HCT116 (cell line): ENCODE results near the gene HOXA13. TPM values are rescaled to one million over a fixed set of nuclear protein-coding genes. Genes with fewer than 3 reads are reported as not detected.

Experiments
- ATAC-seq: fragments of 200-7000 bp; cut with Tn5 transposase; 2 replicates; pipeline ENCODE4 v1.9.1; 2020; ENCODE audit warnings: mild to moderate bottlenecking, moderate library complexity
- BruUV-seq: library from RNA; stranded (reverse); fragments of 400-500 nt; replicated peaks from 2 replicates; lab custom pipeline; 2021; lab: Mats Ljungman, UMichigan
- CTCF ChIA-PET: fragments of 300-600 bp; sonication (Branson Sonifier 250); formaldehyde crosslinking; loops from one replicate; lab custom pipeline; 2021; ENCODE audit warnings: antibody characterized with exemption; lab: Charles Lee
- POLR2A ChIA-PET: fragments of 300-600, 350-600 bp; sonication (Branson Sonifier 250); formaldehyde crosslinking; loops from one replicate; lab custom pipeline; 2021; ENCODE audit warnings: antibody characterized with exemption; lab: Charles Lee
- RAD21 ChIA-PET, 2 experiments: fragments of 300-600 bp; sonication (Branson Sonifier 250); formaldehyde crosslinking; loops; one replicate each; lab custom pipeline; 2023; ENCODE audit warnings: low total read pairs in 2 of 2; ENCODE audit not compliant: uncharacterized antibody in 2 of 2, unreplicated experiment in 2 of 2, low non-redundant PET in 1 of 2; lab: Charles Lee
- DNase-seq: peaks from one replicate; pipeline ENCODE4 v3.0.0-alpha.2; 2010; ENCODE audit warnings: low read depth, low spot score
- H2AFZ ChIP-seq: fragments of 200-600 bp; shearing (Covaris generic), sonication (generic); 2 replicates; pipeline ENCODE4 v1.6.1; 2017; ENCODE audit warnings: low read depth, mixed run types, mixed read lengths, antibody characterized with exemption, low read length; ENCODE audit not compliant: poor library complexity, severe bottlenecking
- H3K27ac ChIP-seq: 2 replicates; pipeline ENCODE4 v1.5.1; 2012; ENCODE audit warnings: low read depth, low read length
- H3K27me3 ChIP-seq: fragments of 200-600 bp; sonication (generic); 2 replicates; pipeline ENCODE4 v1.6.1; 2016; ENCODE audit warnings: mixed run types, low read length, mixed read lengths; ENCODE audit not compliant: insufficient read depth
- H3K36me3 ChIP-seq, 2 experiments: fragments of 200-500 bp in 1 of 2; fragments of 200-600 bp in 1 of 2; sonication (Bioruptor generic) in 1 of 2; sonication (generic) in 1 of 2; 2 replicates each; pipeline versions ENCODE4 v1.5.1 to v1.6.1; 2014 to 2016; ENCODE audit warnings: low read length in 2 of 2, inconsistent platforms in 1 of 2, mixed read lengths in 1 of 2, mixed run types in 1 of 2; ENCODE audit not compliant: insufficient read depth in 2 of 2, control insufficient read depth in 1 of 2
- H3K4me1 ChIP-seq, 2 experiments: fragments of 200-600 bp in 1 of 2; sonication (generic) in 1 of 2; 2 replicates each; pipeline versions ENCODE4 v1.5.1 to v1.6.1; 2012 to 2017; ENCODE audit warnings: low read length in 2 of 2, inconsistent platforms in 1 of 2, mild to moderate bottlenecking in 1 of 2, mixed read lengths in 1 of 2, mixed run types in 1 of 2, moderate library complexity in 1 of 2; ENCODE audit not compliant: insufficient read depth in 2 of 2, control insufficient read depth in 1 of 2
- H3K4me2 ChIP-seq: fragments of 200-600 bp; sonication (generic); 2 replicates; pipeline ENCODE4 v1.6.1; 2017; ENCODE audit warnings: mixed run types, low read length, mixed read lengths
- H3K4me3 ChIP-seq, 2 experiments: fragments of 200-600 bp in 1 of 2; sonication (generic) in 1 of 2; replicated peaks in 1 of 2; 2 replicates each; pipeline ENCODE4 v1.5.1; 2011 to 2016; ENCODE audit warnings: low read length in 2 of 2, control low read depth in 1 of 2, low read depth in 1 of 2, mild to moderate bottlenecking in 1 of 2, mixed read lengths in 1 of 2, mixed run types in 1 of 2
- H3K79me2 ChIP-seq: fragments of 200-600 bp; sonication (generic); 2 replicates; pipeline ENCODE4 v1.6.1; 2017; ENCODE audit warnings: mild to moderate bottlenecking, mixed run types, low read length, moderate library complexity, mixed read lengths; ENCODE audit not compliant: insufficient read depth
- H3K9ac ChIP-seq: fragments of 200-600 bp; sonication (generic); 2 replicates; pipeline ENCODE4 v1.6.1; 2016; ENCODE audit warnings: low read length, mixed read lengths
- H3K9me2 ChIP-seq: fragments of 200-600 bp; sonication (generic), shearing (Covaris generic); 2 replicates; pipeline ENCODE4 v1.6.1; 2017; ENCODE audit warnings: mixed run types, mild to moderate bottlenecking, moderate library complexity; ENCODE audit not compliant: insufficient read depth
- H3K9me3 ChIP-seq, 2 experiments: fragments of 200-500 bp in 1 of 2; fragments of 200-600 bp in 1 of 2; sonication (Bioruptor generic) in 1 of 2; sonication (generic) in 1 of 2; 2 replicates each; pipeline ENCODE4 v1.6.1; 2014 to 2017; ENCODE audit warnings: low read length in 2 of 2, mixed read lengths in 2 of 2, inconsistent platforms in 1 of 2, low read depth in 1 of 2, mild to moderate bottlenecking in 1 of 2, mixed run types in 1 of 2, moderate library complexity in 1 of 2; ENCODE audit not compliant: control insufficient read depth in 1 of 2, insufficient read depth in 1 of 2
- H4K20me1 ChIP-seq: fragments of 200-600 bp; sonication (generic), shearing (Covaris generic); 2 replicates; pipeline ENCODE4 v1.6.1; 2017; ENCODE audit warnings: mixed run types, mild to moderate bottlenecking, moderate library complexity; ENCODE audit not compliant: insufficient read depth
- CEBPB ChIP-seq: IDR thresholded peaks from 2 replicates; pipeline ENCODE4 v1.6.1; 2012; ENCODE audit warnings: low read depth
- EGR1 ChIP-seq: IDR thresholded peaks from 2 replicates; pipeline ENCODE4 v1.6.1; 2012; ENCODE audit warnings: low read depth
- FOSL1 ChIP-seq: IDR thresholded peaks from 2 replicates; pipeline ENCODE4 v1.6.1; 2012; ENCODE audit warnings: low read depth
- JUND ChIP-seq: IDR thresholded peaks from 2 replicates; pipeline ENCODE4 v1.6.1; 2012
- POLR2A ChIP-seq: IDR thresholded peaks from 2 replicates; pipeline ENCODE4 v1.7.0; 2011; ENCODE audit warnings: borderline replicate concordance; ENCODE audit not compliant: insufficient read depth, insufficient read length; ENCODE audit errors: extremely low read depth
- YY1 ChIP-seq: IDR thresholded peaks from 2 replicates; pipeline ENCODE4 v1.6.1; 2011; ENCODE audit warnings: low read length, low read depth, moderate library complexity, mild to moderate bottlenecking; ENCODE audit not compliant: insufficient replicate concordance; ENCODE audit errors: extremely low read depth
- intact Hi-C: fragments of 100-400 bp; cut with micrococcal nuclease; formaldehyde crosslinking; loops from 2 replicates; pipeline ENCODE4 v1.10.0; 2022
- total RNA-seq: library from RNA; stranded (reverse); gene quantifications from one replicate; pipeline ENCODE4 v1.2.1, GENCODE V29; 2021; ENCODE audit not compliant: unreplicated experiment
- TF ChIP-seq, protein P1 (sequence below): IDR thresholded peaks from 2 replicates; pipeline ENCODE4 v1.6.1; 2012

Gene HOXA13
- total RNA-seq, 1 experiment from 2014 or later: 3.6 TPM

DNA sequence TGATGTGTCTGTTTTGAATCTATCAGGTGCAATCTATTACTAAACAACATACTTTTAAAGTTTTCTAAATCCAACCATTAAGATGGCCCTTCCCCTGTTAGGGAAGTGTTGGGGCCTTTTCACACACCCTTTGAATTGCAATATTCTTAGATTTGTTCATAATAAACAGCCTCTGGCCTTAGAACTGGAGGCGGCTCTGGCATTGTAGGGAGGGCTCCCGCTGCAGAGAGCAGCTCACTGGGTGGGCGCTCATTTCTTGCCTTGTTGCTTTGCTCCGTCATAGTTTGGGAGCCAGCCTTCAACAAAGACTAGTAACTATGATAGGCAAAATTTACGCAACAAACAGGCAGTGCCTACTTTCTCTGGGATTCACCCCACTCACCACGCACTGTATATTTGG is 21.5 kb downstream of the HOXA13 start:
- BruUV-seq: no TSS peak
- Histone ChIP-seq H2AFZ (no peak overlapping the region), H3K9me2 (no peaks in the 10 kb centered on the region), H3K4me3 (no peak overlapping the region), H3K27ac (no peak overlapping the region), H3K4me1 (peaks cover 33 to 52% of the 10 kb centered on the region in 2 experiments), H3K36me3 (no peaks in the 10 kb centered on the region), H3K9ac (no peak overlapping the region), H4K20me1 (no peaks in the 10 kb centered on the region), H3K9me3 (no peaks in the 10 kb centered on the region), H3K4me2 (no peak overlapping the region; the same call in 1 of the 2 replicates), H3K27me3 (no peaks in the 10 kb centered on the region), H3K79me2 (peaks cover 20% of the 10 kb centered on the region)
- DNase-seq (no peak), ATAC-seq (no peak)
- TF ChIP-seq POLR2A (no peak), FOSL1 (no peak), YY1 (no peak)
- TF ChIP-seq, protein P1, sequence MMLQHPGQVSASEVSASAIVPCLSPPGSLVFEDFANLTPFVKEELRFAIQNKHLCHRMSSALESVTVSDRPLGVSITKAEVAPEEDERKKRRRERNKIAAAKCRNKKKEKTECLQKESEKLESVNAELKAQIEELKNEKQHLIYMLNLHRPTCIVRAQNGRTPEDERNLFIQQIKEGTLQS: no peak
- intact Hi-C loops: no loop called here
- CTCF ChIA-PET: interaction anchor here (1.7 to 2.5 kb wide), 2 partner anchors 9 to 596 kb away, joined by 5 to 32 read pairs; no protein-coding TSS in a partner anchor
- RAD21 ChIA-PET: no interaction called here
- POLR2A ChIA-PET: no interaction called here

DNA sequence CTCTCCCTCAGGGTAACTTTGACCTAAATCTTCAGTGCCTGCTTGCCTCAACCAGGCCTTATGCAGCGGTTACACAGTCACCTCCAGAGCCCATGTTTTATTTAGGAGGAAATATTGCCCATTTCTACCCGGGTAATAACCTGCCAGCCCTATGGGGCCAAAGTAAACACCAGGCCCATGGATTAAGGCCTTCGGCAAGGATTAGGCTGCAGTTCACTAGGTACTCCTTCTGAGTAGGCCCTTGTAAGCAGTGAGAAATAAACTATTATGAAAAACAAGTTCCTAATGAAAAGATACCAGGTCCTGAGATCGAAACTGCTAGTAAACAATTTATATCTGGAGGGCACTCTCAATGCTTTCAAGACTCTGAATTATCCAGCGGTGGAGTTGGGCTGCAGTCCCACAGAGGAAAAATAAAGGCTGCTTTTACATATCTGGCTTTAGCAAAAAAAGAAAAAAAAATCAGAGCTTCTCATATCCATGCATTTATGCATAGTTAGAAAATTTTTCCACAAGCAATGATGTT is 22.0 kb downstream of the HOXA13 start:
- Histone ChIP-seq H3K4me1 (peaks cover 28 to 50% of the 10 kb centered on the region in 2 experiments), H3K4me2 (no peak overlapping the region), H3K27ac (no peak overlapping the region), H3K79me2 (peaks cover 20% of the 10 kb centered on the region), H3K9me2 (no peaks in the 10 kb centered on the region), H2AFZ (no peak overlapping the region), H3K9me3 (no peaks in the 10 kb centered on the region), H3K36me3 (no peaks in the 10 kb centered on the region), H4K20me1 (no peaks in the 10 kb centered on the region), H3K9ac (no peak overlapping the region), H3K4me3 (no peak overlapping the region), H3K27me3 (no peaks in the 10 kb centered on the region)
- TF ChIP-seq CEBPB (no peak), POLR2A (no peak), JUND (no peak), EGR1 (no peak)
- ChIA-PET CTCF (no interaction called here), POLR2A (no interaction called here), RAD21 (no interaction called here)
- DNase-seq (no peak), ATAC-seq (no peak)
- intact Hi-C loops: no loop called here
- BruUV-seq: no TSS peak
